MM.1S (cell line): Measurements from ENCODE around the gene HRK.

Experiments
- EZH2 ChIP-seq: fragments of 300-600 bp; sonication (generic); optimal IDR thresholded peaks from 2 replicates; pipeline ENCODE3; 2017; ENCODE audit warnings: low read depth, mild to moderate bottlenecking, antibody characterized with exemption, low read length, mixed read lengths
- TF ChIP-seq, protein P1 (sequence below): fragments of 300-600 bp; sonication (generic); IDR thresholded peaks from 2 replicates; pipeline ENCODE4 v1.5.1; 2016; ENCODE audit warnings: antibody characterized with exemption, low read length, mixed read lengths

DNA sequence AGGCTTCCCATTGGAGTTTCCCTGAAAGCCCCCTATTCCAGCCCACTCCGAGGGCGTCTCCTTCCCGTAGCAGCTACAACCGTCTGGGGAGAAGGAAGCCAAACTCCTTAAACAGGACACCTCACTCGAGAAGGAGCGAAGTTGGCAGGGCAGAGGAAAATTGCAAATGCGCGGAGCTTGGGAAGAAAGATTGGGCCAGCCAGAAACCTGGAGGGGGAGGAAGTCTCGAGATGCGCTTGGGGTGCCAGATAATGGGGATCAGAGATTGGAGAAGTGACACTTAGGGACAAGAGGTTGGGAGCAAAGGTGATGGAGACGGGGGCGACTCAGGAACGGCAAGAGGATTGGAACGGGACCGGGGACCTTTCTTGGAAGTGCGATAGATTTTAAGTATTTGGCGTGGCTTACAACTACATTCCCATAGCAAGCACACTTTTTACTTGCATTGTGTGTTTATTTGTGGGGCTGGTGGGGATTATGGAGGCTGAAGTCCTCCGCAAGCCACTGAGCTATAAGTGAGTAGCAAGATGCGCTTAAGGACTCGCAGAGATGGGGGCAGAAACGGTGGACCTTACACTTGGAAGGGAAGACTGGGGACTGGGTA lies 926 bp downstream of the HRK start:
- TF ChIP-seq, protein P1, sequence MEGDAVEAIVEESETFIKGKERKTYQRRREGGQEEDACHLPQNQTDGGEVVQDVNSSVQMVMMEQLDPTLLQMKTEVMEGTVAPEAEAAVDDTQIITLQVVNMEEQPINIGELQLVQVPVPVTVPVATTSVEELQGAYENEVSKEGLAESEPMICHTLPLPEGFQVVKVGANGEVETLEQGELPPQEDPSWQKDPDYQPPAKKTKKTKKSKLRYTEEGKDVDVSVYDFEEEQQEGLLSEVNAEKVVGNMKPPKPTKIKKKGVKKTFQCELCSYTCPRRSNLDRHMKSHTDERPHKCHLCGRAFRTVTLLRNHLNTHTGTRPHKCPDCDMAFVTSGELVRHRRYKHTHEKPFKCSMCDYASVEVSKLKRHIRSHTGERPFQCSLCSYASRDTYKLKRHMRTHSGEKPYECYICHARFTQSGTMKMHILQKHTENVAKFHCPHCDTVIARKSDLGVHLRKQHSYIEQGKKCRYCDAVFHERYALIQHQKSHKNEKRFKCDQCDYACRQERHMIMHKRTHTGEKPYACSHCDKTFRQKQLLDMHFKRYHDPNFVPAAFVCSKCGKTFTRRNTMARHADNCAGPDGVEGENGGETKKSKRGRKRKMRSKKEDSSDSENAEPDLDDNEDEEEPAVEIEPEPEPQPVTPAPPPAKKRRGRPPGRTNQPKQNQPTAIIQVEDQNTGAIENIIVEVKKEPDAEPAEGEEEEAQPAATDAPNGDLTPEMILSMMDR, result no peak
- no peak for TF ChIP-seq EZH2
